Measurements from ENCODE around the gene TCTN2.

TCTN2 gene

GRCh38 chr12:123656392-123656791 is 14.5 kb upstream of the TCTN2 start:
- Histone ChIP-seq H3K9ac (ENCODE audit: low read depth, low read length) (no peak overlapping the region), H3K4me1 (ENCODE audit: control insufficient read depth, insufficient read depth, low read length) (peaks cover 22% of the 10 kb centered on the region), H3K9me3 (replicated peaks; ENCODE audit: low read length) (no peaks in the 10 kb centered on the region), H3K36me3 (ENCODE audit: insufficient read depth, low read length) (peaks cover 34% of the 10 kb centered on the region), H3K27me3 (ENCODE audit: control insufficient read depth, insufficient read depth, low read length) (no peaks in the 10 kb centered on the region), H3K4me3 (ENCODE audit: low read length) (no peak overlapping the region), H3K4me2 (ENCODE audit: low read length) (no peak overlapping the region)

DNA sequence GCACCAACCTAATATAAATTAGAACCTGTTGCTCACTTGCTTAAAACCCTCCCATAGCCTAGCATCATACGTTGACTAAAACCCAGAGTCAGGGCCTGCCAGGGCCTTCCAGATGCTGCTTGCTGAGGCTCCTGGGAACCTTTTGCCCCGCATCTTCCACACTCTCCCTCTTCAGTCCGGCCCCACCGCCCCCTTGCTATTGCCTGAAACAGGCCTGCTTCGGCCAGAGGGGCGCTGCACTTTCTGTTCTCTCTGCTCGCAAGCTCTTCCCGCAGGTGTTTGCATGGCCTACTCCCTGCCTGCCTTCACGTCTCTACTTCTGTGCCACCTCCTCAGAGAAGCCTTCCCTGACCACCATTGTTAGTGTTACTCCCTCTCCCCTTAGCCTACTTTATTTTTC is 13.7 kb upstream of the TCTN2 start:
- Histone ChIP-seq H3K4me2 (ENCODE audit: low read length) (no peak overlapping the region), H3K9me3 (replicated peaks; ENCODE audit: low read length) (no peaks in the 10 kb centered on the region), H3K27me3 (ENCODE audit: control insufficient read depth, insufficient read depth, low read length) (no peaks in the 10 kb centered on the region), H3K36me3 (ENCODE audit: insufficient read depth, low read length) (peaks cover 29% of the 10 kb centered on the region), H3K4me1 (ENCODE audit: control insufficient read depth, insufficient read depth, low read length) (peaks cover 22% of the 10 kb centered on the region), H3K9ac (ENCODE audit: low read depth, low read length) (no peak overlapping the region), H3K4me3 (ENCODE audit: low read length) (no peak overlapping the region)

GRCh38 chr12:123659996-123660727 is 10.8 kb upstream of the TCTN2 start:
- peaks cover 22% of the 10 kb centered on the region for H3K4me1 ChIP-seq (ENCODE audit: control insufficient read depth, insufficient read depth, low read length)
- peaks cover 26% of the 10 kb centered on the region for H3K36me3 ChIP-seq (ENCODE audit: insufficient read depth, low read length)
- H3K9me3 ChIP-seq (replicated peaks; ENCODE audit: low read length) = no peaks in the 10 kb centered on the region
- peak overlapping the region; percentile 60 for H3K9ac ChIP-seq (ENCODE audit: low read depth, low read length)
- H3K4me2 ChIP-seq (ENCODE audit: low read length) = peak overlapping the region; percentile 34
- H3K4me3 ChIP-seq (ENCODE audit: low read length) = peak overlapping the region; percentile 2
- H3K27me3 ChIP-seq (ENCODE audit: control insufficient read depth, insufficient read depth, low read length) = no peaks in the 10 kb centered on the region

- peaks cover 8% of the 10 kb centered on the region for H3K4me1 ChIP-seq (ENCODE audit: control insufficient read depth, insufficient read depth, low read length)
- no peak overlapping the region for H3K4me2 ChIP-seq (ENCODE audit: low read length)
- no peaks in the 10 kb centered on the region for H3K27me3 ChIP-seq (ENCODE audit: control insufficient read depth, insufficient read depth, low read length)
- H3K9me3 ChIP-seq (replicated peaks; ENCODE audit: low read length) = no peaks in the 10 kb centered on the region
- H3K9ac ChIP-seq (ENCODE audit: low read depth, low read length) = no peak overlapping the region
- no peak overlapping the region for H3K4me3 ChIP-seq (ENCODE audit: low read length)
- peaks cover 6% of the 10 kb centered on the region for H3K36me3 ChIP-seq (ENCODE audit: insufficient read depth, low read length)
Measured at GRCh38 chr12:123667771-123668170, 3.1 kb upstream of the TCTN2 start.

DNA sequence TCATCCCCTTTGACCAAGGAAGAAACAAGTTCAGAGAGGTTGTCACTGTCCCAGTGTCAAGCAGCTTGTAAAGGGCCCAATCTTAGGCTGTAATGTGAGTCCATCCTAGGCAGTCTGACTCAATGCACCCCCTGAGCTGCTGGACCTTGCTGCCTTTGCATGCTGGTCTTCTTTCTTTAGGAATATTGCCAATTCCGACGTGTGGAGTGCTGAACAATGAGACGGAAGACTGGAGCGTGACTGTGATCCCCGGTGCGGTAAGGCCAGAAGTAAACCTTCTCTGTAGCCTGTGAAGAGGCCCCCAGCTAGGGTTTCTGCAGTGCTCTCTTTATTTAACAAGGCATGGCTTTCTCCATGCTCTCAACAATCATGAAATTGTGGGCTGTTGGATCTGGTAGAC is 963 bp downstream of the TCTN2 start:
- Histone ChIP-seq H3K9ac (ENCODE audit: low read depth, low read length) (peak overlapping the region; percentile 84), H3K27me3 (ENCODE audit: control insufficient read depth, insufficient read depth, low read length) (no peaks in the 10 kb centered on the region), H3K4me2 (ENCODE audit: low read length) (peak overlapping the region; percentile 88), H3K36me3 (ENCODE audit: insufficient read depth, low read length) (peaks cover 3% of the 10 kb centered on the region), H3K9me3 (replicated peaks; ENCODE audit: low read length) (no peaks in the 10 kb centered on the region), H3K4me3 (ENCODE audit: low read length) (peak overlapping the region; percentile 90), H3K4me1 (ENCODE audit: control insufficient read depth, insufficient read depth, low read length) (peaks cover 8% of the 10 kb centered on the region)

DNA sequence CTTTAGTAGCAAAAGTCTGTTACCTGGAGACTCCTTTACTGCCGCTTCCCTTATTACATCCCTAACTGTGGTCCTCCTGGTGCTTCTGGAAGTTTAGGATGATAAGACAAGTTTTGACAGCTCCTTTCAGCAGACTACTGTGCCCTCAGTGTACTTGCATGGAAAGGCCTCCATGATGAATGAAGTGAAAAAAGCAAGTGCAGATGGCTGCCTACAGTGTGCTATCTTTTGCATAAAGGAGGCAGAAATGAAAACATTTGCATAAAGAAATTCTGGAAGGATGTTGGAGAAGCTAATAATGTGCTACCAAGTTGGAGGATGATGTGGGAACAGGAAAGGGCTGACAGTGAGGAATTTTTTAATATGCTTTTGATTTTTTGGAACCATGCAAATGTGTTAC is 4.5 kb downstream of the TCTN2 start:
- no peaks in the 10 kb centered on the region for H3K9me3 ChIP-seq (replicated peaks; ENCODE audit: low read length)
- H3K36me3 ChIP-seq (ENCODE audit: insufficient read depth, low read length) = peaks cover 3% of the 10 kb centered on the region
- no peak overlapping the region for H3K9ac ChIP-seq (ENCODE audit: low read depth, low read length)
- H3K4me3 ChIP-seq (ENCODE audit: low read length) = no peak overlapping the region
- H3K4me2 ChIP-seq (ENCODE audit: low read length) = no peak overlapping the region
- no peaks in the 10 kb centered on the region for H3K27me3 ChIP-seq (ENCODE audit: control insufficient read depth, insufficient read depth, low read length)
- peaks cover 8% of the 10 kb centered on the region for H3K4me1 ChIP-seq (ENCODE audit: control insufficient read depth, insufficient read depth, low read length)

GRCh38 chr12:123676616-123677320 is 5.9 kb downstream of the TCTN2 start:
- Histone ChIP-seq H3K4me1 (ENCODE audit: control insufficient read depth, insufficient read depth, low read length) (peaks cover 4% of the 10 kb centered on the region), H3K9ac (ENCODE audit: low read depth, low read length) (no peak overlapping the region), H3K36me3 (ENCODE audit: insufficient read depth, low read length) (peaks cover 3% of the 10 kb centered on the region), H3K4me3 (ENCODE audit: low read length) (no peak overlapping the region), H3K27me3 (ENCODE audit: control insufficient read depth, insufficient read depth, low read length) (no peaks in the 10 kb centered on the region), H3K4me2 (ENCODE audit: low read length) (no peak overlapping the region), H3K9me3 (replicated peaks; ENCODE audit: low read length) (no peaks in the 10 kb centered on the region)

- H3K9me3 ChIP-seq (replicated peaks; ENCODE audit: low read length) = no peaks in the 10 kb centered on the region
- H3K4me3 ChIP-seq (ENCODE audit: low read length) = no peak overlapping the region
- H3K4me2 ChIP-seq (ENCODE audit: low read length) = no peak overlapping the region
- H3K36me3 ChIP-seq (ENCODE audit: insufficient read depth, low read length) = peaks cover under 1% of the 10 kb centered on the region
- no peaks in the 10 kb centered on the region for H3K27me3 ChIP-seq (ENCODE audit: control insufficient read depth, insufficient read depth, low read length)
- no peaks in the 10 kb centered on the region for H3K4me1 ChIP-seq (ENCODE audit: control insufficient read depth, insufficient read depth, low read length)
- no peak overlapping the region for H3K9ac ChIP-seq (ENCODE audit: low read depth, low read length)
Measured at GRCh38 chr12:123678981-123679380, 8.1 kb downstream of the TCTN2 start.

DNA sequence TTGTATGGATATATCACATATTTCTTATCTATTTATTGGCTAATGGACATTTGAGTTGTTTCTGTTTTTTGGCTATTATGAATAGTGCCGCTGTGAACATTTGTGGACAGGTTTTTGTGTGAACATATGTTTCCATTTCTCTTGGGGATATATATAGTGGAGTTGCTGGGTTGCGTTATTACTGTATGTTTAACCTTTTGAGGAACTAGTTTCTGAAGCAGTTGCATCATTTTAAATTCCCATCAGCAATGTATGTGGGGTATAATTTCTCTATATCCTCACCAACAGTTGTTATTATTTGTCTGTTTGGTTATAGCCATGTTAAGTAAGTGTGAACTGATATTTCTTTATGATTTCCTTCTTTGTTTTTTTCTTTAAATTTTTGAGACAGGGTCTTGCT is 10.7 kb downstream of the TCTN2 start:
- Histone ChIP-seq H3K4me3 (ENCODE audit: low read length) (no peak overlapping the region), H3K4me1 (ENCODE audit: control insufficient read depth, insufficient read depth, low read length) (no peaks in the 10 kb centered on the region), H3K36me3 (ENCODE audit: insufficient read depth, low read length) (no peaks in the 10 kb centered on the region)

GRCh38 chr12:123683964-123684363 is 13.1 kb downstream of the TCTN2 start:
- Histone ChIP-seq H3K4me2 (ENCODE audit: low read length) (no peak overlapping the region), H3K9me3 (replicated peaks; ENCODE audit: low read length) (no peaks in the 10 kb centered on the region), H3K4me1 (ENCODE audit: control insufficient read depth, insufficient read depth, low read length) (no peaks in the 10 kb centered on the region), H3K36me3 (ENCODE audit: insufficient read depth, low read length) (no peaks in the 10 kb centered on the region), H3K4me3 (ENCODE audit: low read length) (no peak overlapping the region), H3K9ac (ENCODE audit: low read depth, low read length) (no peak overlapping the region), H3K27me3 (ENCODE audit: control insufficient read depth, insufficient read depth, low read length) (no peaks in the 10 kb centered on the region)

More for the DNA sequence above, 10.7 kb downstream of the TCTN2 start:
- Histone ChIP-seq H3K9ac (ENCODE audit: low read depth, low read length) (no peak overlapping the region), H3K27me3 (ENCODE audit: control insufficient read depth, insufficient read depth, low read length) (no peaks in the 10 kb centered on the region), H3K9me3 (replicated peaks; ENCODE audit: low read length) (no peaks in the 10 kb centered on the region), H3K4me2 (ENCODE audit: low read length) (no peak overlapping the region)

- Histone ChIP-seq H3K9me3 (replicated peaks; ENCODE audit: low read length) (no peaks in the 10 kb centered on the region), H3K27me3 (ENCODE audit: control insufficient read depth, insufficient read depth, low read length) (no peaks in the 10 kb centered on the region), H3K4me2 (ENCODE audit: low read length) (no peak overlapping the region), H3K4me1 (ENCODE audit: control insufficient read depth, insufficient read depth, low read length) (no peaks in the 10 kb centered on the region), H3K36me3 (ENCODE audit: insufficient read depth, low read length) (no peaks in the 10 kb centered on the region), H3K9ac (ENCODE audit: low read depth, low read length) (no peak overlapping the region), H3K4me3 (ENCODE audit: low read length) (no peak overlapping the region)
Measured at GRCh38 chr12:123686636-123687190, 15.8 kb downstream of the TCTN2 start.

All from skeletal muscle satellite cell (primary cell).